ENCODE results near the gene MAD2L1.
A peak's percentile ranks its signal among the peaks of the same experiment; 100 is the strongest.

MAD2L1 gene

DNA sequence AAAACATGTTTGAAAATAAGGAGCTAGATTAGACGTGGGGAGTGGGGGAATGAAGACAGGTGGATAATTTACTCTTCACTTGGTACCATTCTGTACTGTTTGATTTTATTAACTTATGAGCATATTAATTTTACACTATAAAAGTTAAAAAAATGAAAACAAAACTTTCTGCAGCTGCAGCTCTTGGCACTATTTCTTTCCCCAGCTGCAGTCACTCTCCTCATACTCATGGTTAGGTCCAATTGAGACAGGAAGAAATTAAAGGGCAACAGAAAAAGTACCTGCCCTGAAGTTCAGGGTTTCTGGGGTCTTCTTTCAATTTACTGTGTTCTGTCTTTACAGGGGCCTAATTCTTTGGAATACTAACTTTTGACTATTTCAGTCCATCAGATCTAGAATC lies 15.4 kb downstream of the MAD2L1 start:
- TF ChIP-seq, protein P1, sequence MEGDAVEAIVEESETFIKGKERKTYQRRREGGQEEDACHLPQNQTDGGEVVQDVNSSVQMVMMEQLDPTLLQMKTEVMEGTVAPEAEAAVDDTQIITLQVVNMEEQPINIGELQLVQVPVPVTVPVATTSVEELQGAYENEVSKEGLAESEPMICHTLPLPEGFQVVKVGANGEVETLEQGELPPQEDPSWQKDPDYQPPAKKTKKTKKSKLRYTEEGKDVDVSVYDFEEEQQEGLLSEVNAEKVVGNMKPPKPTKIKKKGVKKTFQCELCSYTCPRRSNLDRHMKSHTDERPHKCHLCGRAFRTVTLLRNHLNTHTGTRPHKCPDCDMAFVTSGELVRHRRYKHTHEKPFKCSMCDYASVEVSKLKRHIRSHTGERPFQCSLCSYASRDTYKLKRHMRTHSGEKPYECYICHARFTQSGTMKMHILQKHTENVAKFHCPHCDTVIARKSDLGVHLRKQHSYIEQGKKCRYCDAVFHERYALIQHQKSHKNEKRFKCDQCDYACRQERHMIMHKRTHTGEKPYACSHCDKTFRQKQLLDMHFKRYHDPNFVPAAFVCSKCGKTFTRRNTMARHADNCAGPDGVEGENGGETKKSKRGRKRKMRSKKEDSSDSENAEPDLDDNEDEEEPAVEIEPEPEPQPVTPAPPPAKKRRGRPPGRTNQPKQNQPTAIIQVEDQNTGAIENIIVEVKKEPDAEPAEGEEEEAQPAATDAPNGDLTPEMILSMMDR (IDR thresholded peaks at IDR 0.05; ENCODE audit: borderline replicate concordance, insufficient read depth, low read depth, low read length) = no peak
- H3K4me3 ChIP-seq (ENCODE audit: low read depth, low read length) = no peak overlapping the region

DNA sequence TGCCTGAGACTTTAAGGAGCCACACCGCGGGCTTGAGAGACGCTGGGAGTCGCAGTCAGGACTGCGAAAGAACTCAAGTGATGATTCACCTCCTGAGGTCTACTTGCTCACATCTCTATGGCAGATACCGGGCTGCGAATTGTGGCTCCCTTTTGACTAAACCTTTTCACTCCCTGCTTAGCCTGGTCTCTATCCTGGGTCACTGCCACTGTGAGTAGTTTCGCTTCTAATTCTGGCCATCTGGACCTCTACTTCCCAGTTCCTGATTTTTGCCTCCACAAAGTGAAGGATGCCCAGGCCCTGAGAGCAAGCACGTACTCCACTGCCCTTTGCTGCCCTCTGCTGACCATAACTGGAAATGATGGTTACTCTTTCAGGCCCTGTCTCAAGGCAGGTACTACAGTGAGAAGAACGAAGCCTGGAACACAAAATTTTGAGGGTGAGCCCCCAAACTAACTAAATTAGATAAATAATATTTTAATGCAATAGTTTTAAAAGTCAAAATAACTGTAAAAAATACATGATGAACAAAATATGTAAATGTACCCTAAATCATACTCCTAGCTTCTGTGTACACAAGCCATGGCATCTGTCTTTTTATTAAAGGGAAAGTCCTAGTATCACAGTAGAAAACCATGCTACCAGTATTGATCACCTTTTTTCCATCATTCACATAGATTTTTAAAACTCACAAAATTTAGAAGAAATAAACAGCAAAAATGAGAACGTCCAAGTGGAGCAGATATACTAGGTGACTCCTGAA lies 16.7 kb downstream of the MAD2L1 start:
- TF ChIP-seq, protein P1 (IDR thresholded peaks at IDR 0.05; ENCODE audit: borderline replicate concordance, insufficient read depth, low read depth, low read length) = peak; percentile 76
- no peak overlapping the region for H3K4me3 ChIP-seq (ENCODE audit: low read depth, low read length)

DNA sequence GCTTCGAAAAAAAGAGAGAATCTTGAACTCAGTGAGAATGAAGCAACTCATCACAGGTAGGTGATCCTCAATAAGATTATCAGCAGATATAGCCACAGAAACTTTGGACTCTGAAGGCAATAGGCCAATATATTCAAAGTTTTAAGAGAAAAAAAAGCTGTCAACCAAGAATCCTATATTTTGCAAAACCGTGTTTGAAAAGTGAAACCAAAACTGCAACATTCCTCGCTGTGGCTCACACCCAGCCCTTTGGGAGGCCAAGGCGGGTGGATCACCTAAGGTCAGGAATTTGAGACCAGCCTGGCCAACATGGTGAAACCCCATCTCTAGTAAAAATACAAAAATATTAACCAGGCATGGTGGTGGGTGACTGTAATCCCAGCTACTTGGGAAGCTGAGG lies 22.8 kb downstream of the MAD2L1 start:
- TF ChIP-seq, protein P1 (IDR thresholded peaks at IDR 0.05; ENCODE audit: borderline replicate concordance, insufficient read depth, low read depth, low read length) = no peak

DNA sequence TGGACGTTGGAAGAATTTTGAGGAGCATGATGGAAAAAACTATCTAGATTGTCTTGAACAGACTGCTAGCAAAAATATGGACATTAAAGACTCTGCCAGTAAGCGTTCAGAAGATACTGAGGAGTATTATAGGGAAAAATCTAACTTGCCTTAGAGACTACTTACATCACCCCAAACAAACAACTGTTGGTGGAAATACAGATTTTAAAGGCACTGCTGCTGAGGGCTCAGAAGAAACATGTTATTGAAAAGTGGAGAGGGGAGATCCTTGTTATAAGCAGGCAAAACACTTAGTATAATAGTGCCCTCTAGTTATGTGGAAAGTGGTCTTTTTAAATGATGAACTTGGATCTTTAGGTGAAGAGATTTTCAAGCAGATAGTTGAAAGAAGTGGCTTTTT lies 29.2 kb downstream of the MAD2L1 start:
- TF ChIP-seq, protein P1 (IDR thresholded peaks at IDR 0.05; ENCODE audit: borderline replicate concordance, insufficient read depth, low read depth, low read length) = no peak

More for the DNA sequence above, 22.8 kb downstream of the MAD2L1 start:
- no peak overlapping the region for H3K4me3 ChIP-seq (ENCODE audit: low read depth, low read length)

DNA sequence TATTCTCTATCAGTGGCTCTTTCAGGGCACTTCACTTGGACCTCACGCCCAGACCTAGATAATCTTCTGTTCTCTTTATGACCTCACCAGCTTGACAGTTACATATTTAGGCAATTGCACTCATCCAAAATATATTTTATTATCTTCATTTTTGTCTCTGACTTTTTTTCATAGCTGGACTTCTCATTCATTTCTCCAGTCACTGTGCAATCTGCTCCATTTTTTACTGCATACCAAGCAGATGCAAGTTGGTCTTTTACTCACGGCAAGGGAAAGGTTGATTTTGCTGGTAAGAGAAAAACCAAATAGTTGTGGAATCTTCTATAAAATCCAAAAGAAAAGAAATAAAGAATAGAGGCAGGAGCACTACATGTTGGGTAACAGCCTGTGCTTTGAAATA lies 31.7 kb downstream of the MAD2L1 start:
- TF ChIP-seq, protein P1 (IDR thresholded peaks at IDR 0.05; ENCODE audit: borderline replicate concordance, insufficient read depth, low read depth, low read length) = no peak

More for the DNA sequence above, 29.2 kb downstream of the MAD2L1 start:
- no peak overlapping the region for H3K4me3 ChIP-seq (ENCODE audit: low read depth, low read length)

DNA sequence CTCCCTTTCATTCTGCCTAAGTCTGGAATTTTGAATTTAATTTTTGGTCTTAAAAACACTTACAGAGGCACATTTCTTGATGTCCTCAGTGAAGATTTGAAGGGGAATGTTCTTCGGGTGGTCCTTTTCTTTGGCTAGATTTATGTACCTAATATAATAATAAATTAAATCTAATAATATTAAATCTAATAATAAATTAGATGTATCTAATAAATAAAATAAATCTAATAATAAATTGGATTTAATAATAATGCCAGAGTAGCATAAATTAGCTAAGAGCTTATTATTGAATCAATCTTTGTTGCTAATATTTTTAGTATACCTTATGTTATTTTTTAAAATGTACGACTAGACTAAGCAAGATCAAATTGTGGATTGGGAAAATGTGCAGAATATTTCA lies 39.8 kb downstream of the MAD2L1 start:
- no peak overlapping the region for H3K4me3 ChIP-seq (ENCODE audit: low read depth, low read length)
- TF ChIP-seq, protein P1 (IDR thresholded peaks at IDR 0.05; ENCODE audit: borderline replicate concordance, insufficient read depth, low read depth, low read length) = no peak

More for the DNA sequence above, 31.7 kb downstream of the MAD2L1 start:
- H3K4me3 ChIP-seq (ENCODE audit: low read depth, low read length) = no peak overlapping the region

DNA sequence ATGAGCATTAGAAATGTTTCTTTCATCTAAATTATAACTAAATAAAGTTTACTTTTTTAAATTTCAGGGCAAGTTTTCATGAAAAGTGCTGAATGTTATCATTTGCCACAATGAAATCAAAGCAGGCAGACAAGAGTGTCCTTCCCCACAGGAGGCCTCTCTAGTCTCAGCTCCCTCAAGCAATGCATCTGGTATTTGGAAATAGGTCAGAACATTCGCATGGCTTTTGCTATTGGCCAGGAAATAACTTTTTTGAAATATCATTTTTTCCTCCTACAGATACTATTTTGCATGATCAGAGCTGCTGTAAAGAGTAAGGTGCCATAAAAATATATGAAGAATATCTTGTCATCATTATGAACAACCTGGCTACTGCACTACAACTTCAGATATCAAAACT lies 41.1 kb downstream of the MAD2L1 start:
- H3K4me3 ChIP-seq (ENCODE audit: low read depth, low read length) = no peak overlapping the region
- TF ChIP-seq, protein P1 (IDR thresholded peaks at IDR 0.05; ENCODE audit: borderline replicate concordance, insufficient read depth, low read depth, low read length) = no peak
